Measurements from ENCODE around the gene PFKFB3.
A peak's percentile ranks its signal among the peaks of the same experiment; 100 is the strongest.
"Not testable (repeated sequence)": the region's sequence is repeated elsewhere in the genome, so short reads cannot be mapped to it uniquely, and the experiment has no call there.

Gene PFKFB3

DNA sequence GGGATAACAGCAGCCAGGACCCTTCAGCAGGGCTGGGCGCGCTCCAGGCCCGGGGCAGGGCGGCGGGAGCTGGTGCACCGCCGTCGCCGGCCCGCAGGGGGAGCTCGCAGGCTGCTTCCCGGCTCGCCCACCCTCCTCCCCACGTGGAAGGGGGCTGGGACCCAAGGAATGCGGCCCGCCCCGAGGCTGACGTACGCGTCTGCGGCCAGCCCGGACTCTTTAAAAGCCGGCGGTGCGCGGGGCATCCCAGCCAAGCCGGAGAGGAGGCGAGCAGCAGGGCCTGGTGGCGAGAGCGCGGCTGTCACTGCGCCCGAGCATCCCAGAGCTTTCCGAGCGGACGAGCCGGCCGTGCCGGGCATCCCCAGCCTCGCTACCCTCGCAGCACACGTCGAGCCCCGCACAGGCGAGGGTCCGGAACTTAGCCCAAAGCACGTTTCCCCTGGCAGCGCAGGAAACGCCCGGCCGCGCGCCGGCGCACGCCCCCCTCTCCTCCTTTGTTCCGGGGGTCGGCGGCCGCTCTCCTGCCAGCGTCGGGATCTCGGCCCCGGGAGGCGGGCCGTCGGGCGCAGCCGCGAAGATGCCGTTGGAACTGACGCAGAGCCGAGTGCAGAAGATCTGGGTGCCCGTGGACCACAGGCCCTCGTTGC, at the start of gene PFKFB3:
PFKFB3 (plus strand) TSS at position 249 of the 647 bp plus-strand sequence; CDS start at position 578, 329 bp downstream.
- Mint-ChIP-seq H3K4me3 (peak within 1 kb of the TSS; percentile 98), H3K9me3 (no peaks in the 10 kb centered on the region), H3K4me1 (peaks cover 41% of the 10 kb centered on the region), H3K27me3 (no peaks in the 10 kb centered on the region), H3K36me3 (no peaks in the 10 kb centered on the region), H3K27ac (peak within 1 kb of the TSS; percentile 93)

DNA sequence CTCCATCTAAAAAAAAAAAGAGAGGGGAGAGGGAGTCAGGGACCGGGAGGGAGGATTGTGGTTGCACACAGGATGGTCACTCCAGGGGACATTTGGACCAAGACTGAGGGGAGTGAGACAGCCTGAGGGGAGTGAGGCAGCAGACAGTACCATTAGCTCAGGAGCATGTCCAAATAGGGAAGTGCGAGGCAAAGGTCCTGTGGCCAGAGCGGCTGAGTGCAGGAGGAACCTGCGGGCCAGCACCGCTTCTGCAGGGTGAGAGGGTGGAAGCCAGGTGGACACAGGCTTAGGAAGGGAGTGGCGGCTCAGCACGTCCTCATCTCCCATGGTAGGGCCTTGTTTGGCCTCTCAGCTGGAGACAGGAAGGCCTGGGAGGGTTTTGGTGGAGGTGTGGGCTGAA, 48.9 kb upstream of the PFKFB3 start:
- Mint-ChIP-seq H3K27me3 (no peaks in the 10 kb centered on the region), H3K9me3 (no peaks in the 10 kb centered on the region), H3K27ac (no peak overlapping the region), H3K4me3 (no peak overlapping the region), H3K4me1 (peaks cover 42% of the 10 kb centered on the region), H3K36me3 (no peaks in the 10 kb centered on the region)

DNA sequence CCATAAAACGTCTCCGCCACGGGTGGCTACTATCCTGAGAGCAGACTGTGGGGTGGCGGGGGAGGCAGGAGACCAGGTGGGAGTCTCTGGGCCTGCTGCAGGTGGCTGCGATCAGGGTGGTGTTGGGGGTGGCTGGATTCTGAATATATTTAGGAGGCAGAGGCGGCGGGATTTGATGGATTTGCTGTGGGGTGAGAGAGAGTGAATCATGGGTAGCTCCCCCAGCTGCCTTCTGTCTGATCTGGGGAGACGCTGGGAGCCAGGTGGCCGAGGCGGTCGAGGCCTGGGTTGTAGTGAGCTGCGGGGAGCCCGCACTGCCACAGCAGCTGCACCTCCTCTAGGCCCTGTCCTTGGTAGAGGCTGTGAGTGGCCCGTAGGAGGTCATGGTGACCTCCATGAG, 48.2 kb upstream of the PFKFB3 start:
- H3K4me1 Mint-ChIP-seq: peaks cover 38% of the 10 kb centered on the region
- H3K27me3 Mint-ChIP-seq: no peaks in the 10 kb centered on the region
- H3K27ac Mint-ChIP-seq: peak overlapping the region; percentile 35
- no peaks in the 10 kb centered on the region for H3K36me3 Mint-ChIP-seq
- no peak overlapping the region for H3K4me3 Mint-ChIP-seq
- no peaks in the 10 kb centered on the region for H3K9me3 Mint-ChIP-seq

DNA sequence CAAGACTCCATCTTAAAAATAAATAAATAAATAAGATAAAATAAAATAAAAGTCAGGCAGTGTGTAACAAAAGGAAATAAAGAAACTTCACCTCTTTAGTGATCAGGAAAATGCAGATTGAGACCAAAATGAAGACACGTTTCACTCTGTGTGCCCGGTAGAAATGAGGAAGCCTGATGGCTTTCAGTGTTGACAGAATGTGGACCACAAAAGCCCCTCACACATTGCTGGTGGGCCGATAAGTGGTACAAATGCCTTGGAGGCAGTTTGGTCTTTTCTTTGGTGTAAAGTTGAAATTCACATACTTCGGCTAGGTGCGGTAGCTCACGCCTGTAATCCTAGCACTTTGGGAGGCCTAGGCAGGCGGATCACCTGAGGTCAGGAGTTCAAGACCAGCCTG, 44.5 kb upstream of the PFKFB3 start:
- no peak overlapping the region for H3K4me3 Mint-ChIP-seq
- peaks cover 22% of the 10 kb centered on the region for H3K4me1 Mint-ChIP-seq
- H3K9me3 Mint-ChIP-seq: no peaks in the 10 kb centered on the region
- H3K27me3 Mint-ChIP-seq: no peaks in the 10 kb centered on the region
- H3K36me3 Mint-ChIP-seq: no peaks in the 10 kb centered on the region
- no peak overlapping the region for H3K27ac Mint-ChIP-seq

DNA sequence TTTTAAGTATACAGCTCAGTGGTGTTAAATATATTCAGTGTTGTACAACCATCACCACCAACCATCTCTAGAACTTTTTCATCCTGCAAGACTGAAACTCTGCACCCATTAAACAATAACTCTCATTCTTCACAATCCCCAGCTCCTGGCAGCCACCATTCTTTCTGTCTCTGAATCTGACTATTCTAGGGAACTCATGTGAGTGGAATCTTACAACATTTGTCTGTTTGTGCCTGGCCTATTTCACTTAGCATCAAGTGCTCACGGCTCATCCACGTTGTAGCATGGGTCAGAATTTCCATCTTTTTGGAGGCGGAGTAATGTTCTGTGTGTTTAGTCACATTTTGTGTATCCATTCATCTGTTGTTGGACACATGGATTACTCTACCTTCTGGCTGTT, 40.8 kb upstream of the PFKFB3 start:
- H3K4me1 Mint-ChIP-seq: peaks cover 38% of the 10 kb centered on the region
- no peaks in the 10 kb centered on the region for H3K9me3 Mint-ChIP-seq
- no peak overlapping the region for H3K4me3 Mint-ChIP-seq
- peaks cover 5% of the 10 kb centered on the region for H3K36me3 Mint-ChIP-seq
- H3K27ac Mint-ChIP-seq: peak overlapping the region; percentile 19
- H3K27me3 Mint-ChIP-seq: no peaks in the 10 kb centered on the region

DNA sequence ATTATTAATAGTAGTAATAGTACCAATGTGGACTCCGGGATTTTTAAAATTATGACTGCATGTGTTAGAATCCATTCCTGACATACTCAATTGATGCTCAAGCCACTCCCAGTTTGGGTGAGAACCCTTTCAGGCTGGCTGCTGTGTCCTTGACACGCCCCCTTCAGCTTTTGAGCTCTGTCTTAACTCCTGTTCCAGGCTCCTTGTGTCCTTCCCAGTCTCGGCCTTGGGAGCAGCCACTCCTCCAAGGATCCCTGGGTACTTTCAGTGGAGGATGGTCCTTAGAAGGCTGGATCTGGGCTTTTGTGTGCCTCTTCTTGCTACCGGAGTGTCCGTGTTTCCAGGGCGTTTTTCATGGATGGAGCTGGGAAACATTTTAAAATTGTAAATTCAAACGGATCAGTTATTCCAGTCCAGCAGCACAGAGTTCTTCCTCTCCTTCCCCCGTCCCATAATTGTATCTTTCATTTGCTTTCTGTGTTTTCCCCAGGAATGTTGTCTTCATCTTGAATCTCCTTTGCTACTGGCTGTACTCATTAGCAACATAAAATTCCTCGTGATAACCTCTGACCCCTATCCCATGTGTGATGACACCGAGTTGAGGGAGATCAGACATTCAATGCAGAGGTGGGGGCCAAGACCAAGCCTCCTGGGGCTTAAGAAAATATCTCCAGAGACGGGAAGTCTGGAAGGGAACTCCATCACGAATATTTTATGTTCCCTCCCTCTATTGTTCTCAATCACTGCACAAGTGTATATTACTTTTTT, 40.0 kb upstream of the PFKFB3 start:
- Mint-ChIP-seq H3K27me3 (no peaks in the 10 kb centered on the region), H3K4me1 (peaks cover 46% of the 10 kb centered on the region)

DNA sequence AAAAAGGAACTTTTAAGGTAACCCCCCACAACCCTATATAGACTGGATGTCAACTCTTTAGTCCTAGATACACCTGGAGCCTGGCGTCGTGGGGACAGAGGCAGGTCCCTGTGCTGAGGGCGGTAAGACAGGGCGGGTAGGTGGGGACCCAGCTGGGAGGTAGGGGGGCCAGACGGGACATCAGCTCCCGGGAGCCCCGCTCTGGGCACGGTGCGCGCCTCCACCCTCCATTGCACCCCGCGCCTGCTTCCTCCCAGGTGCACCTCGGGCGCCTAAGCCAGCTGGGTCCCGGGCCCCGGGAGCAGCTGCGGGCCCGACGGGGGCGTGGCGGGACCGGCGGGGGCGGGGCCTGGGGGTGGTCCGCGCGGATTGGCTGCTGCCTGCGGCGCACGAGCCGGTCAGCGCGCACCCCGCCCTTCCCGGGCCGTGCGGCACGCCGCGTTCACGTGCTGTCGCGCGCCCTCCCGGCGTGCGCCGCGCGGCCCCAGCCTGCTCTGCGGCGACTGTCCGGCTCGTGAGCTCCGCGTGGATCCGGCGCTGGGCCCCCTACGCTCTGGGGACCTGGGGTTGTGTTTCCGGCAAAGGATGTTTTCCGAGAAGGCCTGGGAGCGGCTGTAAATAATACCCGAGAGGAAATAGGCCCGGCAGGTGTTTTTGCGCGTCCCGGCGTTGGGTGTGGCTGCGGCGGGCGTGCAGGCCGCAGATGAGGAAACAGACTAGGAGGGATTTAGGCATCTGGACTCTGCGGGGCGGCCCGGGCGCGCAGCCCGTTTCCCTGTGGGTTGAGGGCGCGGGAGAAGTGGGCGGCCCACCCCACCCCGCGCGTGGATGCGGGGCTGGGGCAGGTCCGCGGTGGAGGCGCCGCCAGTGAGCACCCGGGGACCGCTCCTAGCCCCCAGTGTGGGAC, 39.1 kb upstream of the PFKFB3 start:
- Mint-ChIP-seq H3K4me1 (peaks cover 52% of the 10 kb centered on the region), H3K27me3 (no peaks in the 10 kb centered on the region), H3K27ac (peak overlapping the region; percentile 98)

More for the DNA sequence above, 40.0 kb upstream of the PFKFB3 start:
- Mint-ChIP-seq H3K9me3 (no peaks in the 10 kb centered on the region), H3K36me3 (peaks cover 5% of the 10 kb centered on the region), H3K27ac (peak overlapping the region; percentile 85), H3K4me3 (peak overlapping the region; percentile 65)

DNA sequence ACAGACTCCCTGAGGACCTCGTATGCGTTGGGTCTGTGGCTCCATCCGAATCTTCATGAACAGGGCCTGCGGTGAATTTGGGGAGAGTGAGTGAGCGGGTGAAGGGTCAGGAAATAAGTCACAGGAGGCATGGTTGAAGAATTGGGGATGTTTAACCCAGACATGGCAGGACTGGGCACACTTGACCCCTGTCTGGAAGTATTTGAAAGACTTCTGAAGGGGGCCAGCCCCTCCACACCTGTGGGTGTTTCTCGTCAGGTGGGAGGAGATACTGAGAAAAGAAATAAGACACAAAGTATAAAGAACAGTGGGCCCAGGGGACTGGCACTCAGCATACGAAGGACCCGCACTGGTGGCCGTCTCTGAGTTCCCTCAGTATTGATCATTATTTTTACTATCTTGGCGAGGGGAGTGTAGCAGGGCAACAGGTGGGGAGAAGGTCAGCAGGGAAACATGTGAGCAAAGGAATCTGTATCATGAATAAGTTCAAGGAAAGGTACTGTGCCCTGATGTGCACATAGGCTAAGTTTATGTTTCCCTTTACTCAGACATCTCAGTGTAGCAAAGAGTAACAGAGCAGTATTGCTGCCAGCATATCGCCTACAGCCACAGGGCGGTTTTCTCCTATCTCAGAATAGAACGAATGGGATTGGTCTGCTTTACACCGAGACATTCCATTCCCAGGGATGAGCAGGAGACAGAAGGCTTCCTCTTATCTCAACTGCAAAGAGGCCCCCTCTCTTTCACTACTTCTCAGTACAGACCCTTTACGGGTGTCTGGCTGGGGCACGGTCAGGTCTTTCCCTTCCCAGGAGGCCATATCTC, 38.2 kb upstream of the PFKFB3 start:
- H3K9me3 Mint-ChIP-seq: no peaks in the 10 kb centered on the region
- peak overlapping the region; percentile 98 for H3K27ac Mint-ChIP-seq
- H3K4me1 Mint-ChIP-seq: peaks cover 61% of the 10 kb centered on the region
- peak overlapping the region; percentile 94 for H3K4me3 Mint-ChIP-seq
- no peaks in the 10 kb centered on the region for H3K27me3 Mint-ChIP-seq
- H3K36me3 Mint-ChIP-seq: peaks cover 5% of the 10 kb centered on the region

More for the DNA sequence above, 39.1 kb upstream of the PFKFB3 start:
- Mint-ChIP-seq H3K9me3 (no peaks in the 10 kb centered on the region), H3K4me3 (peak overlapping the region; percentile 94), H3K36me3 (peaks cover 5% of the 10 kb centered on the region)

DNA sequence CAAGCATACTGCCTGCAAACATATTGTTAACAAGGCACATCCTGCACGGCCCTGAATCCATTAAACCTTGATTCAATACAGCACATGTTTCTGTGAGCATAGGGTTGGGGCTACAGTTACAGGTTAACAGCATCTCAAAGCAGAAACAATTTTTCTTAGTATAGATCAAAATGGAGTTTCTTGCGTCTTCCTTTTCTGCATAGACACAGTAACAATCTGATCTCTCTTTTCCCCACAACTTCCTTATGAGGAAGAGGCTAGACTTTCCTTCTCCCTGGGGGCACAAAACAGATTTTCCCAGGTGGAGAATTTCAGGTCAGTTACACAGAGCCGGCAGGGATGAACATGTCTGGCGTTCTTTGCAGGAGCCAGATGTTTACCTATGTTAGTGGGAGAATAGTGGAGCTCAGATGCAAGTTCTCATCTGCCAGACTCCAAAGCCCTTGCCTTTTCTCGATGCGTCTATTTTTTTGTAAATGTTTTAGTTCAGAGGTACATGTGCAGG, 37.5 kb upstream of the PFKFB3 start:
- peak overlapping the region; percentile 94 for H3K4me3 Mint-ChIP-seq
- H3K27ac Mint-ChIP-seq: peak overlapping the region; percentile 98
- H3K36me3 Mint-ChIP-seq: peaks cover 5% of the 10 kb centered on the region
- H3K9me3 Mint-ChIP-seq: no peaks in the 10 kb centered on the region
- no peaks in the 10 kb centered on the region for H3K27me3 Mint-ChIP-seq
- H3K4me1 Mint-ChIP-seq: peaks cover 69% of the 10 kb centered on the region

DNA sequence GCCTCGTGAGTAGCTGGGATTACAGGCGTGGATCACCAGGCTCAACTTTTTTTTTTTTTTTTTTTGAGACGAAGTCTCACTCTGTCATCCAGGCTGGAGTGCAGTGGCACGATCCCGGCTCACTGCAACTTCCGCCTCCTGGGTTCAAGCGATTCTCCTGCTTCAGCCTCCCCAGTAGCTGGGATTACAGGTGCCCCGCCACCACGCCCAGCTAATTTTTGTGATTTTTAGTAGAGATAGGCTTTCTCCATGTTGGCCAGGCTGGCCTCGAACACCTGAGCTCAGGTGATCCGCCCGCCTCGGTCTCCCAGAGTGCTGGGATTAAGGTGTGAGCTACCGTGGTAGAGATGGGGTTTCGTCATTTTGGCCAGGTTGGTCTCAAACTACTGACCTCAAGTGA, 36.8 kb upstream of the PFKFB3 start:
- H3K27ac Mint-ChIP-seq: peak overlapping the region; percentile 98
- peaks cover 74% of the 10 kb centered on the region for H3K4me1 Mint-ChIP-seq
- H3K27me3 Mint-ChIP-seq, H3K36me3 Mint-ChIP-seq, H3K9me3 Mint-ChIP-seq: not testable (repeated sequence)
- H3K4me3 Mint-ChIP-seq: peak overlapping the region; percentile 94

DNA sequence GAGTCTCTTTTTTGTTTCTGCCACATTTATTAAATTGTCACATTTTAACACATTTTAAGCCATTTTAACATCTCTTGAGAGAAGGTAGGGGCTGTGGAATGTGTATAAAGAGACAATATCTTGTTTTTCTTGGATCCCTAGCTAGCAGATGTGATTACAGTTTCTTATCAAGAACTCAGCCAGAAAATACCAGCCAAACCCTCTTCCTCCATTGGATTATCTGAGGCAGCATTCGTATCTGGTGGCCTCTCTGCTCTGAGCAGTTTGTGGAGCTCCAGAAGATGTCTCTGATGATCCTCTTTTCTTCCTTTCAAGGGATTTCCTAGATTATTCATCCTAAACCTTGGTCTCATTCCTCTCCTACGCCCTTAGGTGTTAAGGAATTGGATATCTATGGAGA, 35.3 kb upstream of the PFKFB3 start:
- Mint-ChIP-seq H3K9me3 (no peaks in the 10 kb centered on the region), H3K27ac (peak overlapping the region; percentile 84), H3K27me3 (no peaks in the 10 kb centered on the region), H3K4me3 (peak overlapping the region; percentile 52), H3K4me1 (peaks cover 79% of the 10 kb centered on the region), H3K36me3 (peaks cover 6% of the 10 kb centered on the region)

DNA sequence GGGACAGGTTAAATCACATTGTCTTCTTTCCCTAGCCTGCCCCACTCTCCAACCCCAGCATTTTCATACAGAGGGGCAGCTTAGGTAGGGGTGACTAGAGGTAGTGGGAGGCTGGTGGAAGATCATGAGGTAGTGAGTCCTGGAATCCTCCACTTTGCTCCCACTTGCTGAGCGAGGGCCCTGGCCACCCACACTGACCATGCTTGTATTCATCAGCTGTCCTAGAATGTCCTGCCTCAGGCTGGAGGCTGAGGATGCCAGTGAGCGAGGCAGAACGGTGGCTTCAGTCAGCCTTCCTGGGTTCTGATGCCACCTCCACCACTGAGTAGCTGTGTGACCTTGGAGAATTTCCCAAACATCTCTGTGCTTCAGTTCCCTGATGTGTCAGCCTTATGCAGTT, 34.6 kb upstream of the PFKFB3 start:
- Mint-ChIP-seq H3K36me3 (peaks cover 6% of the 10 kb centered on the region), H3K4me3 (no peak overlapping the region), H3K9me3 (no peaks in the 10 kb centered on the region), H3K27ac (peak overlapping the region; percentile 84), H3K4me1 (peaks cover 79% of the 10 kb centered on the region), H3K27me3 (no peaks in the 10 kb centered on the region)

DNA sequence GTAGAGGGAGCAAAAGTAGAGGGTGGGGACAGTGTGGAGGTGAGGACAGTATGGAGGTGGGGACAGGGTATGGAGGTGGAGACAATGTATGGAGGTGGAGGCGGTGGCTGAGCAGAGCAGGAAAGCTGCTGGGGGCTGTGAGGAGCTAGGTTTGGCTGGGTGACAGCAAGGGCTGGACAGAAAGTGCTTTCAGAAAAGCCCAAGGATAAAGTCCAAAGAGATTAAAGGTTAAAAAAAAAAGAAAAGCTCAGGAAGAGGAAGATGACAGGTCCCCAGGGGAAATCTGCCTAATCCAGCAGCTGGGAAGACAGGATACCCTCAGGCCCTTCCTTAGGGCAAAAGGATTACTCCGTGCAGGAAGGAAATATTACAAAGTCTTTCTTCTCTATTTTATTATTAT, 32.1 kb upstream of the PFKFB3 start:
- Mint-ChIP-seq H3K27ac (no peak overlapping the region), H3K9me3 (no peaks in the 10 kb centered on the region), H3K4me3 (peak overlapping the region; percentile 30), H3K27me3 (no peaks in the 10 kb centered on the region), H3K4me1 (peaks cover 86% of the 10 kb centered on the region), H3K36me3 (peaks cover 4% of the 10 kb centered on the region)

DNA sequence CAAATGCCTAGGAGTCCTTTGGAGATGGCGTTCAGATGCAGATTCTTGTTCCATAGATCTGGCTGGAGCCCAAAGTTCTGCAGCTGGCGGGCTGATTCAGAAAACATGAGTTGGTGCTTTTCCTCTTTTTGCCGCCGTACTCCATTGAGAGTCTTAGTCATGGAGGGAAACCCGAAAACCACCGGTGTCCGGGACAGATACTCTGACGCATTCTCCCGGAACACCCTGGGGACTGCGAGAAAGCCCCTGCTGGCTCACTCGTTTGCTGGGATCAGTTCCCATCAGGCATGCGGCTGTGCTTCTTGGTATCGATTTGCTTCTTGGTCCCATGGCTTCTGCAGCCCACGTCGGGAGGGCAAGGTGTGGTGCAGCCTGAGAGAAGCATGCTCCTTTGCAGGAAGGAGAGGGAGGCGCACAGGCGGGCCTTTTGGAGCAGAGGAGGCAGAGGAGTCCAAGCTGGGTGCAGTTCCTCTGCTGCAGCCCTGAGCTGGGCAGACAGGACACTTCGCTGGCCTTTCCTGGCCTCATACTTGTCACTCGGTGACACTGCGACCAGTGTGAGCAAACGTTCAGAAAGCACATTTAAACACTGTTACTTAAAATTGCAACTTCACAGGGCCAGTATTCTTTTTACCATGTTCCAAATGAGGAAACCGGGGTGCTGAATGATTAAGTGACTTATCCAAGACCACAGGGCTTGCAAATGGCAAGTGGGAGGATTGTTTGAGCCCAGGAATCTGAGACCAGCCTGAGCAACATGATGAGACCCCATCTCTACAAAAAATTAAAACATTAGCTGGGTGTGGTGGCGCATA, 30.6 kb upstream of the PFKFB3 start:
- peak overlapping the region; percentile 26 for H3K4me3 Mint-ChIP-seq
- peak overlapping the region; percentile 30 for H3K27ac Mint-ChIP-seq

More for the DNA sequence above, 30.6 kb upstream of the PFKFB3 start:
- H3K36me3 Mint-ChIP-seq: peaks cover 5% of the 10 kb centered on the region
- no peaks in the 10 kb centered on the region for H3K9me3 Mint-ChIP-seq
- H3K4me1 Mint-ChIP-seq: peaks cover 90% of the 10 kb centered on the region
- no peaks in the 10 kb centered on the region for H3K27me3 Mint-ChIP-seq
